SK-N-SH (cell line): ENCODE measurements around the gene PSMB8. TPM values are rescaled to one million over a fixed set of nuclear protein-coding genes. Genes with fewer than 3 reads are reported as not detected.

Experiments used
- CTCF ChIA-PET: fragments of 300-600, 350-600 bp; formaldehyde crosslinking; extraction: SDS; loops from one replicate; lab custom pipeline; 2021; lab: Yijun Ruan, JAX
- POLR2A ChIA-PET: fragments of 350-600 bp; sonication (Branson Sonifier 250); formaldehyde crosslinking; extraction: SDS; loops from one replicate; lab custom pipeline; 2020; ENCODE audit warnings: antibody characterized with exemption, inconsistent platforms; lab: Yijun Ruan, JAX
- DNase-seq: peaks from one replicate; pipeline ENCODE4 v3.0.0; 2012
- H2AFZ ChIP-seq: fragments of 200-600 bp; sonication (generic); 2 replicates; pipeline ENCODE4 v1.8.1; 2016; ENCODE audit warnings: antibody characterized with exemption, mild to moderate bottlenecking, low read depth
- H3F3A ChIP-seq: fragments of 200-600 bp; sonication (generic); replicated peaks from 2 replicates; pipeline ENCODE3; 2016; ENCODE audit warnings: antibody characterized with exemption, mild to moderate bottlenecking; ENCODE audit not compliant: insufficient read depth
- H3K27ac ChIP-seq, 2 experiments: fragments of 200-500 bp in 1 of 2; fragments of 200-600 bp in 1 of 2; sonication (Bioruptor generic) in 1 of 2; sonication (generic), shearing (Covaris generic) in 1 of 2; 2 replicates each; pipeline versions ENCODE4 v1.5.1 to v1.6.1; 2014 to 2016; ENCODE audit warnings: low read depth in 2 of 2, inconsistent platforms in 1 of 2, low read length in 1 of 2, mild to moderate bottlenecking in 1 of 2, mixed read lengths in 1 of 2
- H3K27me3 ChIP-seq: fragments of 200-600 bp; sonication (generic), shearing (Covaris generic); 2 replicates; pipeline ENCODE4 v1.6.1; 2016; ENCODE audit warnings: mixed run types; ENCODE audit not compliant: insufficient read depth
- H3K36me3 ChIP-seq, 2 experiments: fragments of 200-500 bp in 1 of 2; fragments of 200-600 bp in 1 of 2; sonication (Bioruptor generic) in 1 of 2; sonication (generic) in 1 of 2; replicated peaks in 1 of 2; 2 replicates each; pipeline versions ENCODE3 to v1.5.1; 2014 to 2016; ENCODE audit warnings: low read length in 1 of 2, mild to moderate bottlenecking in 1 of 2; ENCODE audit not compliant: insufficient read depth in 2 of 2, control insufficient read depth in 1 of 2
- H3K4me1 ChIP-seq, 2 experiments: fragments of 200-500 bp in 1 of 2; fragments of 200-600 bp in 1 of 2; sonication (Bioruptor generic) in 1 of 2; sonication (generic), shearing (Covaris generic) in 1 of 2; 2 replicates each; pipeline versions ENCODE4 v1.5.1 to v1.6.1; 2014 to 2016; ENCODE audit warnings: low read depth in 1 of 2, low read length in 1 of 2, mixed run types in 1 of 2; ENCODE audit not compliant: insufficient read depth in 2 of 2, control insufficient read depth in 1 of 2
- H3K4me2 ChIP-seq: fragments of 200-600 bp; sonication (generic), shearing (Covaris generic); 2 replicates; pipeline ENCODE4 v1.6.1; 2017; ENCODE audit warnings: mixed run types
- H3K4me3 ChIP-seq, 2 experiments: fragments of 200-500 bp in 1 of 2; fragments of 200-600 bp in 1 of 2; sonication (Bioruptor generic) in 1 of 2; sonication (generic), shearing (Covaris generic) in 1 of 2; 2 replicates each; pipeline versions ENCODE4 v1.5.1 to v1.8.1; 2014 to 2016; ENCODE audit warnings: low read depth in 2 of 2, inconsistent platforms in 1 of 2, low read length in 1 of 2, mild to moderate bottlenecking in 1 of 2, mixed read lengths in 1 of 2, moderate library complexity in 1 of 2
- H3K79me2 ChIP-seq: fragments of 200-600 bp; sonication (generic); 2 replicates; pipeline ENCODE4 v1.8.1; 2017; ENCODE audit warnings: mild to moderate bottlenecking; ENCODE audit not compliant: insufficient read depth
- H3K9ac ChIP-seq: fragments of 200-600 bp; sonication (generic); 2 replicates; pipeline ENCODE4 v1.6.1; 2017; ENCODE audit warnings: mixed run types
- H3K9me2 ChIP-seq: fragments of 200-600 bp; sonication (generic); 2 replicates; pipeline ENCODE4 v1.6.1; 2017; ENCODE audit warnings: mixed run types
- H3K9me3 ChIP-seq: fragments of 200-600 bp; sonication (generic); 2 replicates; pipeline ENCODE4 v1.6.1; 2017; ENCODE audit warnings: mixed run types, mild to moderate bottlenecking, moderate library complexity
- H4K20me1 ChIP-seq: fragments of 200-600 bp; sonication (generic); 2 replicates; pipeline ENCODE4 v1.6.1; 2017; ENCODE audit warnings: mild to moderate bottlenecking, mixed run types; ENCODE audit not compliant: insufficient read depth
- FOSL2 ChIP-seq: IDR thresholded peaks from 2 replicates; pipeline ENCODE4 v1.4.0; 2012; ENCODE audit warnings: low read depth, mild to moderate bottlenecking, moderate library complexity, borderline replicate concordance
- FOXM1 ChIP-seq: IDR thresholded peaks from 2 replicates; pipeline ENCODE4 v1.4.0; 2012; ENCODE audit warnings: low read depth, mild to moderate bottlenecking
- GATA2 ChIP-seq: sonication (generic); formaldehyde crosslinking; IDR thresholded peaks from 2 replicates; pipeline ENCODE4 v1.5.0; 2020; ENCODE audit warnings: mild to moderate bottlenecking, missing genetic modification reagents
- MAX ChIP-seq: IDR thresholded peaks from 2 replicates; pipeline ENCODE4 v1.4.0; 2012; ENCODE audit warnings: low read depth
- MEF2A ChIP-seq: IDR thresholded peaks from 2 replicates; pipeline ENCODE4 v1.4.0; 2012; ENCODE audit warnings: low read depth, borderline replicate concordance
- MXI1 ChIP-seq: IDR thresholded peaks from 2 replicates; pipeline ENCODE4 v1.6.1; 2012; ENCODE audit warnings: mild to moderate bottlenecking, low read depth, low read length, improper control_type of control experiment
- NFIC ChIP-seq: IDR thresholded peaks from 2 replicates; pipeline ENCODE4 v1.4.0; 2012; ENCODE audit warnings: borderline replicate concordance
- NRF1 ChIP-seq: IDR thresholded peaks from 2 replicates; pipeline ENCODE4 v1.6.1; 2012; ENCODE audit warnings: low read depth, mild to moderate bottlenecking, low read length
- POLR2AphosphoS5 ChIP-seq: IDR thresholded peaks from 2 replicates; pipeline ENCODE4 v1.6.1; 2012; ENCODE audit warnings: low read depth, low read length
- RAD21 ChIP-seq: IDR thresholded peaks from 2 replicates; pipeline ENCODE4 v1.6.1; 2012; ENCODE audit warnings: mild to moderate bottlenecking, low read length
- REST ChIP-seq: IDR thresholded peaks from 2 replicates; pipeline ENCODE4 v1.6.1; 2012; ENCODE audit warnings: mild to moderate bottlenecking, low read depth, low read length, moderate library complexity
- RXRA ChIP-seq: IDR thresholded peaks from 2 replicates; pipeline ENCODE4 v1.4.0; 2012; ENCODE audit warnings: low read depth, mild to moderate bottlenecking, borderline replicate concordance
- TCF12 ChIP-seq: IDR thresholded peaks from 2 replicates; pipeline ENCODE4 v1.4.0; 2012
- YY1 ChIP-seq: IDR thresholded peaks from 2 replicates; pipeline ENCODE4 v1.4.0; 2012; ENCODE audit warnings: low read depth, mild to moderate bottlenecking
- WGBS: methylation state at CpG from one replicate; pipeline ENCODE4 v1.1.6; 2017; ENCODE audit warnings: low lambda C conversion rate; 5-methylcytosine and 5-hydroxymethylcytosine counted together
- polyA plus RNA-seq, 3 experiments: library from polyadenylated mRNA; depleted of rRNA; stranded (reverse); fragments of >200 nt; gene quantifications; 2 replicates each; pipeline ENCODE4 v1.2.3, GENCODE V29; 2012

Gene PSMB8
- polyA plus RNA-seq, 1 of the 3 experiments (the other 2 are of a cell fraction): 52.8 TPM

GRCh38 chr6:32855467-32856174, 11.8 kb upstream of the PSMB8 start:
- H3K27ac ChIP-seq: no peak overlapping the region
- TF ChIP-seq FOSL2 (no peak), TCF12 (no peak), NFIC (no peak), FOXM1 (no peak), YY1 (no peak), POLR2AphosphoS5 (no peak)
- POLR2A ChIA-PET: interaction anchor here (1.5 kb wide), 1 partner anchor 116 kb away, joined by 4 read pairs; no protein-coding TSS in a partner anchor

GRCh38 chr6:32854376-32855178, 10.7 kb upstream of the PSMB8 start:
- POLR2A ChIA-PET: interaction anchor here (1.5 kb wide), 1 partner anchor 117 kb away, joined by 4 read pairs; no protein-coding TSS in a partner anchor
- Histone ChIP-seq H3K4me1 (peaks cover 0 to 14% of the 10 kb centered on the region in 2 experiments; a peak in 1 of 4 replicates), H4K20me1 (no peaks in the 10 kb centered on the region), H3K27me3 (no peaks in the 10 kb centered on the region), H3K9me2 (no peaks in the 10 kb centered on the region), H3K4me2 (peak overlapping the region; percentile 99), H3K9me3 (no peaks in the 10 kb centered on the region), H3F3A (peaks cover 8% of the 10 kb centered on the region), H3K9ac (peak overlapping the region; percentile 71), H3K79me2 (peaks cover 4% of the 10 kb centered on the region; the same call in 1 of the 2 replicates)
- peak; percentile 30 for DNase-seq
- WGBS: 24% methylated on average over 23 of the region's 24 CpGs
- CTCF ChIA-PET: interaction anchor here (1.1 to 8.3 kb wide), 11 partner anchors 9 to 130 kb away, joined by 3 to 137 read pairs (median 7); partner anchors contain the start of genes PSMB8 and TAP2
- TF ChIP-seq FOSL2: no peak
- TF ChIP-seq YY1: no peak
- no peak for TF ChIP-seq TCF12
- TF ChIP-seq MEF2A: no peak
- no peak for TF ChIP-seq REST
- TF ChIP-seq RXRA: no peak
- no peak for TF ChIP-seq NFIC
- no peak for TF ChIP-seq POLR2AphosphoS5
- no peak for TF ChIP-seq RAD21
- TF ChIP-seq GATA2 (CRISPR knock-in tag): no peak
- TF ChIP-seq MXI1: no peak
- TF ChIP-seq NRF1: no peak
- TF ChIP-seq MAX: no peak
- TF ChIP-seq, all 33 proteins: peak for 0
- peak overlapping the region in 1 of 2 experiments; percentile 90; a peak in 1 of 4 replicates for H3K27ac ChIP-seq
- peak overlapping the region; percentile 88 to 89 for H3K4me3 ChIP-seq
- peak overlapping the region; percentile 86 for H2AFZ ChIP-seq
- H3K36me3 ChIP-seq: peaks cover 5 to 7% of the 10 kb centered on the region in 2 experiments

More at GRCh38 chr6:32855467-32856174, 11.8 kb upstream of the PSMB8 start:
- Histone ChIP-seq H3K4me2 (no peak overlapping the region), H3K4me1 (peaks cover 0 to 14% of the 10 kb centered on the region in 2 experiments; a peak in 1 of 4 replicates), H3K27me3 (no peaks in the 10 kb centered on the region), H2AFZ (no peak overlapping the region), H3K4me3 (no peak overlapping the region), H3F3A (peaks cover 10% of the 10 kb centered on the region), H3K79me2 (peaks cover 4% of the 10 kb centered on the region; the same call in 1 of the 2 replicates), H4K20me1 (no peaks in the 10 kb centered on the region), H3K9me2 (no peaks in the 10 kb centered on the region), H3K9me3 (no peaks in the 10 kb centered on the region), H3K9ac (no peak overlapping the region), H3K36me3 (peaks cover under 1 to 3% of the 10 kb centered on the region in 2 experiments)
- CTCF ChIA-PET: interaction anchor here (0.8 to 8.3 kb wide), 11 partner anchors 8 to 129 kb away, joined by 3 to 137 read pairs (median 4); partner anchors contain the start of genes PSMB8 and TAP2
- no peak for DNase-seq
- WGBS: 76% methylated on average over 8 of the region's 8 CpGs
